ENCODE data around the gene RAB34.

DNA sequence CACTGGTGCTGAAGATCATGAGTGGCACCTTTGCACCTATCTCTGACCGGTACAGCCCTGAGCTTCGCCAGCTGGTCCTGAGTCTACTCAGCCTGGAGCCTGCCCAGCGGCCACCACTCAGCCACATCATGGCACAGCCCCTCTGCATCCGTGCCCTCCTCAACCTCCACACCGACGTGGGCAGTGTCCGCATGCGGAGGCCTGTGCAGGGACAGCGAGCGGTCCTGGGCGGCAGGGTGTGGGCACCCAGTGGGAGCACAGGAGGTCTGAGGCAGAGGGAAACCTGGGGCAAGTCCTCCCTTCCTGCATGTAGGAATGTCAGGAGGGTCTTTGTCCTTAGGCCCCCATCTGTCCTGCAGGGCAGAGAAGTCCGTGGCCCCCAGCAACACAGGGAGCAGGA lies 19.6 kb upstream of the RAB34 start:
- TF ChIP-seq POLR2A (IDR thresholded peaks at IDR 0.05): no peak
- TF ChIP-seq, protein P1, sequence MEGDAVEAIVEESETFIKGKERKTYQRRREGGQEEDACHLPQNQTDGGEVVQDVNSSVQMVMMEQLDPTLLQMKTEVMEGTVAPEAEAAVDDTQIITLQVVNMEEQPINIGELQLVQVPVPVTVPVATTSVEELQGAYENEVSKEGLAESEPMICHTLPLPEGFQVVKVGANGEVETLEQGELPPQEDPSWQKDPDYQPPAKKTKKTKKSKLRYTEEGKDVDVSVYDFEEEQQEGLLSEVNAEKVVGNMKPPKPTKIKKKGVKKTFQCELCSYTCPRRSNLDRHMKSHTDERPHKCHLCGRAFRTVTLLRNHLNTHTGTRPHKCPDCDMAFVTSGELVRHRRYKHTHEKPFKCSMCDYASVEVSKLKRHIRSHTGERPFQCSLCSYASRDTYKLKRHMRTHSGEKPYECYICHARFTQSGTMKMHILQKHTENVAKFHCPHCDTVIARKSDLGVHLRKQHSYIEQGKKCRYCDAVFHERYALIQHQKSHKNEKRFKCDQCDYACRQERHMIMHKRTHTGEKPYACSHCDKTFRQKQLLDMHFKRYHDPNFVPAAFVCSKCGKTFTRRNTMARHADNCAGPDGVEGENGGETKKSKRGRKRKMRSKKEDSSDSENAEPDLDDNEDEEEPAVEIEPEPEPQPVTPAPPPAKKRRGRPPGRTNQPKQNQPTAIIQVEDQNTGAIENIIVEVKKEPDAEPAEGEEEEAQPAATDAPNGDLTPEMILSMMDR (IDR thresholded peaks at IDR 0.05): no peak

Data from esophagus squamous epithelium (tissue), 4 donors.